HG03342 (cell line): Measurements from ENCODE around the gene TPRKB.
A peak's percentile ranks its signal among the peaks of the same experiment; 100 is the strongest.
"Not testable (repeated sequence)": the region's sequence is repeated elsewhere in the genome, so short reads cannot be mapped to it uniquely, and the experiment has no call there.

ENCODE experiments used
- ATAC-seq: cut with Tn5 transposase; IDR thresholded peaks from one replicate; pipeline ENCODE4 v1.9.1; 2021; ENCODE audit warnings: mild to moderate bottlenecking, moderate library complexity; ENCODE audit not compliant: unreplicated experiment

The TPRKB gene

DNA sequence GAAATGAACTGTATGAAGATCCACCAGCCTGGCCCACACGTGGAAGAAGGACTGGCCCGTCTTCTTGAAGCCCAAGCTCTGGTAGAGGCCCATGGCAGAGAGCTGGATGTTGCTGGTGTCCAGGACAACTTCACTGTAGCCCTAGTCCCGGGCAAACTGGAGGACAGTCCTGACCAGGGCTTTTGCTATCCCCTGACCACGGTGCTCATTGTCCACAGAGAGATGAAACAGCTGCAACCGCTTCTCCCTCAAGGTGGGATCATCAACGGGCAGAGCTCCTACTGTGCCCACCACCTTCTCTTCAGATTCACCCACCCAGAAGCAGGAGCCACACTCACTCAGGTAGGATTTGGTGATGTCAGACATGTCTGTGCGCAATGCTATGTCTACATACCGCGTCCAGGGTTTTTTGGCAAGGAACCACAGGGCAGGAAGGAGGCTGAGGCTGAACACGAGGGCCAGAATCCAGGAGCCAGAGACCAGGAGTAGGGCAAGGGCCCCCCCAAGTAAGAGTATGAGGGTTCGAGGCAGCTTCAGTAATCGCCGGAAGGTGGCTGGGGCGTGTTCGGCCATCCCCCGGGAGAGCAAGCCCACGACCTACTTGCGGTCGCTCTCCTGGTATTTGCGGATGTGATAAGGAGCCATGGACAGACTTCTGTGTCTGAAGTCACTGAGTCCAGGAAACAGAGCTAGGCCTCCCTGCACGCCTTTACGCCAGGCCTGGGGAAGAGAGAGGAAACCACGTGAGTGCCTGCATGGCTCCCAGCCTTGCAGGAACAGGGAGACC lies 36.3 kb downstream of the TPRKB start:
- ATAC-seq, result no peak

- no peak for ATAC-seq
Observed at GRCh38 chr2:73700131-73700611, 37.0 kb downstream of the TPRKB start.

DNA sequence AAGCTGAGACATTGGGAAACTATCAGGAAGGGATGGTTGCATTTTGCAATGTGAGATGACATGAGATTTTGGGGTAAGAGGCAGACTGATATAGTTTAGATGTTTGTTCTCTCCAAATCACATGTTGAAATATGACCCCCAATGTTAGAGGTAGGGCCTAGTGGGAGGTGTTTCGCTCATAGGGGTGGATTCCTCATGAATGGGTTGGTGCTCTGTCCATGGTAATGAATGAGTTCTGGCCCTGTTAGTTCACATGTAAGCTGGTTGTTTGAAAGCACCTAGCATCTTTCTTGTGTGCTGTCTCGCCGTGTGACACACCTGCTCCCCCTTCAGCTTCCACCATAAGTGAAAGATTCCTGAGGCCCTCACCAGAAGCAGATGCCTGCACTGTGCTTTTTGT lies 37.7 kb downstream of the TPRKB start:
- ATAC-seq, result no peak

DNA sequence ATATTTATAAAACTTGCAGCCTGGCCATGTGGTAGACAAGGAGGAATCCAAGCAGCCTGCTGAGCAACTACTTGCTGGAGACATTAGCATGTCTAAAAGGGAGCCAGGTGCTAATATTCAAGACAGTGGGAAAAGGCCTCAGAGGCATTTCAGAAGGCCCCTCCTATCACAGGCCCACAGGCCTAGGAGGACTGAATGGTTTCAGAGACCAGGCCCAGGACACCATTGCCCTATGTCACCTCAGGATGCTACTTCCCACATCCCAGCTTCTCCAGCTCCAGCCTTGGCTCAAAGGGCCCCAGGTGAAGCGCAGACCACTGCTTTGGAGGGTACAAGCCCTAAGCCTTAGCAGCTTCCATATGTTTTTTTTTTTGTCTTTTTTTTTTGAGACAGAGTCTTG lies 39.0 kb downstream of the TPRKB start:
- no peak for ATAC-seq

DNA sequence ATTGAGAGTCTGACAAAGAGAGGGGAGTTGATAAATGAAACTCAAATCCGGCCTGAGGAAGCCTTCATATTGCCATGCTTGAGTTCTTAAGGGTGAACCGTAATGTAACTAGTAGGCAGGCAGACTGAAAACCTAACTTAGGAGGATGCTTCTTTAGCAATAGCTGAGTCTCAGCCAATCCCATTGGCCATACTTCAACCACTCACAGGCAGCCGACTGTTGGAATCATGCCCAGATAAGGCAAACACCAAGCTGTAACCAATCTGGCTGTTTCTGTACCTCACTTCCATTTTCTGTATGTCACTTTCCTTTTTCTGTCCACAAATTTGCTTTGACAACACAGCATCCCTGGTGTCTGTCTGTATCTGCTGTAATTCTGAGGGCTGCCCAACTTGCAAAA lies 39.5 kb downstream of the TPRKB start:
- ATAC-seq, result no peak

DNA sequence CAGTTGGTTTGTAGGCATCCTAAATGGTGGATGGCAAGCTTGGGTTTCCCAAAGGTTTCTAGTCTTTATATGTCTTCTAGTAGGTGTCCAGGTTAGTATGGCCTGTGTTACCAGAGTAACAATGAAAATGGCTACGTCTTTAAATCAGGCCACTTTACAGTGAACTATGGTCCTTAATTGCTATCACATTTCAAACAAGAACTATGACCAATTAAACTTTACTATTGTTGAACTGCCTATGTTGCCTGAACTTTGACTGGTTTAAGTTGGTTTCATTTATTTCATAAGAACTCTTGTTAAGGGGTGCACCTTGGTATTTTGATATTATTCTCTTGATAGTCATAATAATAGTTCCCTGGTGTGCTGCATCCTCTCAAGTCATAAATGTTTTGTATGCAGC lies 40.2 kb downstream of the TPRKB start:
- ATAC-seq, result not testable (repeated sequence)

DNA sequence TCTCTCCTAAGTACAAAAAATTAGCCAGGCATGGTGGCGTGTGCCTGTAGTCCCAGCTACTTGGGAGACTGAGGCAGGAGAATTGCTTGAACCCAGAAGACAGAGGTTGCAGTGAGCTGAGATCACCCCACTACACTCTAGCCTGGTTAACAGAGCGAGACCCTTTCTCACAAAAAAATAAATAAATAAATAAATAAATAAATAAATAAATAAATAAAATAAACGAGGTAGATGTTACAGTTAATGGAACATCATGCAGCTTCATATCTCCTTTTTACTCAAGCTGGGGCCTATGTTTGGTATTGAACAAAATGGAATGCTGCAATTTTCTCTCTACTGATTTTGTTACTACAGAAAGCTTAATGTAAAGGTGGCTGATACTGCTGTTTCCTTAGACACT lies 40.6 kb downstream of the TPRKB start:
- not testable (repeated sequence) for ATAC-seq

GRCh38 chr2:73690372-73691088 lies 46.6 kb downstream of the TPRKB start:
- ATAC-seq, result peak; percentile 78

- not testable (repeated sequence) for ATAC-seq
Observed at GRCh38 chr2:73688494-73688893, 48.7 kb downstream of the TPRKB start.

DNA sequence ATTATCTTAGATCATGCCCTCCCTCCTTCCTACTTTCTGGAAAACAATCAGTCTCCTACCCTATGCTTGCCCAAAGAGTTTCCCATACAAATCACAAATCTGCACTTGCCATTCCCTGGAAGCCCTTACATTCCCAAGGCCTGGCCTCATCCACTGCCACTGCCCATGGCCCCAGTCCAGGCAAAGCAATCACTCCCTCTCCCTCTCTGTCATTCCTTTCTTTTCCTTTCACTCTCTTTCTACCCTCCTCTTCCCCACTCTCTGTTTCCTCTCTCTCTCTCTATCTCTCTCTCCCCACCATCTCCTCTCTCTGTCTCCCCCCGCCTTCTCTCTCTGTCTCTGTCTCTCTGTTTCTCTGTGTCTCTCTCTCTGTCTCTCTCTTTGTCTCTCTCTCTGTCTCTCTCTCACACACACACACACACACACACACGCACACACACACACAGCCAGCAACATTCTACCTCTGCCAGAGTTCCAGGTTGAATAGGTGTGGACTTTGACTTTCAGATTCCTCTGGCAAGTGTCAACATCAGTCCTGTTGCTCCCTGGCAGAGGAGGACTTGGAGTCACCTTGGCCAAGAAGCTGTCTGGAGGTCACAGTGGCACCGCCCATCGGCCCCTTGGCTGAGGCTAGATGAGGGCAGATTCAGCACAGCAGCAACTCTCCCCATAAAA lies 51.2 kb downstream of the TPRKB start:
- no peak for ATAC-seq

DNA sequence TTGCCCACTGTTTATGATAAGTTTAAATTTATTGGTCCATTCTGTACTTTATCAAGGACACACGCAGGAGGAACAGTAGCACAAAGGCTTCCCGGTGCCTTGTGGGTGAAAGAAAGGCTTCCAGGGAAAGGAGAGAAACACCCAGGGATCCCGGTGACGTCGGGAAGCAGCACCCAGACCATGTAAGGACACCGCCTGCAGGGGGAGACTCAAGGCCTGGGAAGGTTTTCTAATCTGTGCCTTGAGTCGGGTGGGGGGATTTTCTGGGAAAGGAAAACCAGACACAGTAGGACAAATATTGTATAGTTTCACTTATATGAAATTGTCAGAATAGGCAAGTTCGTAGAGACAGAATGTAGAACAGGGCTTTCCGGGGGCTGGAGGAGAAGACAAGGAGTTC lies 52.2 kb downstream of the TPRKB start:
- not testable (repeated sequence) for ATAC-seq

- ATAC-seq, result not testable (repeated sequence)
Observed at GRCh38 chr2:73684325-73684724, 52.8 kb downstream of the TPRKB start.

- ATAC-seq, result not testable (repeated sequence)
Observed at GRCh38 chr2:73679951-73680571, 57.1 kb downstream of the TPRKB start.
